Trophoblast cell (in vitro differentiated cells and primary cell): Measurements from ENCODE around the gene CXCL1. TPM values are rescaled to one million over a fixed set of nuclear protein-coding genes. Genes with fewer than 3 reads are reported as not detected.

Experiments used
- DNase-seq, 2 donors: peaks; one replicate each; pipeline ENCODE4 v3.0.0-alpha.2; 2016
- H2AFZ ChIP-seq: 2 replicates; pipeline ENCODE4 v1.6.1; 2013; ENCODE audit warnings: low read length, moderate library complexity, mild to moderate bottlenecking; ENCODE audit not compliant: insufficient read depth, poor library complexity
- H2AK5ac ChIP-seq: 2 replicates; pipeline ENCODE4 v1.6.1; 2013; ENCODE audit warnings: mild to moderate bottlenecking, low read length
- H2BK120ac ChIP-seq: 2 replicates; pipeline ENCODE4 v1.6.1; 2013; ENCODE audit warnings: low read length, mild to moderate bottlenecking, moderate library complexity; ENCODE audit not compliant: insufficient read depth, poor library complexity
- H2BK12ac ChIP-seq: 2 replicates; pipeline ENCODE4 v1.6.1; 2013; ENCODE audit warnings: mild to moderate bottlenecking, low read length, moderate library complexity
- H2BK5ac ChIP-seq: 2 replicates; pipeline ENCODE4 v1.6.1; 2013; ENCODE audit warnings: low read length, low read depth, moderate library complexity, mild to moderate bottlenecking; ENCODE audit not compliant: poor library complexity
- H3K14ac ChIP-seq: 2 replicates; pipeline ENCODE4 v1.6.1; 2013; ENCODE audit warnings: mild to moderate bottlenecking, low read length
- H3K18ac ChIP-seq: 2 replicates; pipeline ENCODE4 v1.6.1; 2013; ENCODE audit warnings: mild to moderate bottlenecking, low read length
- H3K23ac ChIP-seq: 2 replicates; pipeline ENCODE4 v1.6.1; 2013; ENCODE audit warnings: low read length
- H3K27ac ChIP-seq: 2 replicates; pipeline ENCODE4 v1.5.1; 2013; ENCODE audit warnings: low read depth, mild to moderate bottlenecking, inconsistent platforms, low read length, moderate library complexity
- H3K27me3 ChIP-seq: 2 replicates; pipeline ENCODE4 v1.6.1; 2013; ENCODE audit warnings: inconsistent platforms, mild to moderate bottlenecking, low read length, moderate library complexity; ENCODE audit not compliant: insufficient read depth
- H3K36me3 ChIP-seq, 2 experiments: 1 replicate in 1 of 2; 2 replicates in 1 of 2; pipeline ENCODE4 v1.6.1; 2013; ENCODE audit warnings: low read length in 2 of 2, mild to moderate bottlenecking in 2 of 2, moderate library complexity in 1 of 2; ENCODE audit not compliant: insufficient read depth in 2 of 2, control insufficient read depth in 1 of 2
- H3K4ac ChIP-seq: 2 replicates; pipeline ENCODE4 v1.6.1; 2013; ENCODE audit warnings: low read depth, mild to moderate bottlenecking, low read length, moderate library complexity
- H3K4me1 ChIP-seq, 2 experiments: 1 replicate in 1 of 2; 2 replicates in 1 of 2; pipeline ENCODE4 v1.6.1; 2013; ENCODE audit warnings: low read length in 2 of 2, mild to moderate bottlenecking in 2 of 2, moderate library complexity in 1 of 2; ENCODE audit not compliant: insufficient read depth in 2 of 2, control insufficient read depth in 1 of 2
- H3K4me2 ChIP-seq: 2 replicates; pipeline ENCODE4 v1.6.1; 2013; ENCODE audit warnings: inconsistent platforms, mild to moderate bottlenecking, low read length, moderate library complexity
- H3K4me3 ChIP-seq: 2 replicates; pipeline ENCODE4 v1.5.1; 2013; ENCODE audit warnings: mild to moderate bottlenecking, low read depth, low read length, inconsistent platforms
- H3K79me1 ChIP-seq: one replicate; pipeline ENCODE4 v1.6.1; 2013; ENCODE audit warnings: low read length
- H3K79me2 ChIP-seq: 2 replicates; pipeline ENCODE4 v1.6.1; 2013; ENCODE audit warnings: low read length, mild to moderate bottlenecking; ENCODE audit not compliant: control insufficient read depth, insufficient read depth, poor library complexity
- H3K9ac ChIP-seq: 2 replicates; pipeline ENCODE4 v1.6.1; 2013; ENCODE audit warnings: mild to moderate bottlenecking, low read length
- H3K9me3 ChIP-seq: 2 replicates; pipeline ENCODE4 v1.6.1; 2013; ENCODE audit warnings: low read depth, mild to moderate bottlenecking, control low read depth, inconsistent platforms, low read length; ENCODE audit not compliant: insufficient read depth
- H4K12ac ChIP-seq: 2 replicates; pipeline ENCODE4 v1.6.1; 2013; ENCODE audit warnings: low read depth, mild to moderate bottlenecking, low read length, moderate library complexity
- H4K8ac ChIP-seq: 2 replicates; pipeline ENCODE4 v1.6.1; 2013; ENCODE audit warnings: low read depth, mild to moderate bottlenecking, low read length, moderate library complexity
- H4K91ac ChIP-seq: one replicate; pipeline ENCODE4 v1.6.1; 2013; ENCODE audit warnings: low read depth, mild to moderate bottlenecking, low read length, moderate library complexity
- WGBS: extraction: QIAGEN DNeasy Blood & Tissue Kit; methylation state at CpG from one replicate; pipeline ENCODE4 v1.1.7; 2013; ENCODE audit warnings: missing lambda C conversion rate; ENCODE audit not compliant: insufficient read length, insufficient coverage; ENCODE audit errors: extremely low coverage; 5-methylcytosine and 5-hydroxymethylcytosine counted together
- polyA plus RNA-seq: library from polyadenylated mRNA; stranded (reverse); fragments of 200-250 nt; gene quantifications from 2 replicates; pipeline ENCODE4 v1.2.3, GENCODE V29; 2013

The CXCL1 gene
- 0.25 and 0.31 TPM in 2 replicates for polyA plus RNA-seq

DNA sequence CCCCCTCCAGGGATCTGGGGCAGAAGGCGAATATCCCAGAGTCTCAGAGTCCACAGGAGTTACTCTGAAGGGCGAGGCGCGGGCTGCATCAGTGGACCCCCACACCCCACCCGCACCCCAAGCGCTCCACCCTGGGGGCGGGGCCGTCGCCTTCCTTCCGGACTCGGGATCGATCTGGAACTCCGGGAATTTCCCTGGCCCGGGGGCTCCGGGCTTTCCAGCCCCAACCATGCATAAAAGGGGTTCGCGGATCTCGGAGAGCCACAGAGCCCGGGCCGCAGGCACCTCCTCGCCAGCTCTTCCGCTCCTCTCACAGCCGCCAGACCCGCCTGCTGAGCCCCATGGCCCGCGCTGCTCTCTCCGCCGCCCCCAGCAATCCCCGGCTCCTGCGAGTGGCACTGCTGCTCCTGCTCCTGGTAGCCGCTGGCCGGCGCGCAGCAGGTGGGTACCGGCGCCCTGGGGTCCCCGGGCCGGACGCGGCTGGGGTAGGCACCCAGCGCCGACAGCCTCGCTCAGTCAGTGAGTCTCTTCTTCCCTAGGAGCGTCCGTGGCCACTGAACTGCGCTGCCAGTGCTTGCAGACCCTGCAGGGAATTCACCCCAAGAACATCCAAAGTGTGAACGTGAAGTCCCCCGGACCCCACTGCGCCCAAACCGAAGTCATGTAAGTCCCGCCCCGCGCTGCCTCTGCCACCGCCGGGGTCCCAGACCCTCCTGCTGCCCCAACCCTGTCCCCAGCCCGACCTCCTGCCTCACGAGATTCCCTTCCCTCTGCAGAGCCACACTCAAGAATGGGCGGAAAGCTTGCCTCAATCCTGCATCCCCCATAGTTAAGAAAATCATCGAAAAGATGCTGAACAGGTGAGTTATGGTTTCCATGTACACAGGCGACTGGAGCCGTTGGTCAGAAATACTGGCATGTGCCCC lies at the start of gene CXCL1:
CXCL1 (plus strand) TSS at position 264 of the 926 bp plus-strand sequence; CDS start at position 342, 78 bp downstream.
- peak within 1 kb of the TSS; percentile 61 for H2AFZ ChIP-seq
- peak within 1 kb of the TSS; percentile 95 for H3K4me2 ChIP-seq
- peak in 1 of 2 donors; percentile 25 for DNase-seq
- H3K27ac ChIP-seq: no peak within 1 kb of the TSS
- peaks cover 1% of the 10 kb centered on the region for H3K9me3 ChIP-seq
- peak within 1 kb of the TSS; percentile 11 for H3K14ac ChIP-seq
- H2BK5ac ChIP-seq: no peak within 1 kb of the TSS
- peak within 1 kb of the TSS; percentile 69 for H3K4me3 ChIP-seq
- no peak within 1 kb of the TSS for H2AK5ac ChIP-seq
- H3K9ac ChIP-seq: peak within 1 kb of the TSS; percentile 7
- H3K36me3 ChIP-seq: no peaks in the 10 kb centered on the region
- H4K12ac ChIP-seq: no peak within 1 kb of the TSS
- H2BK12ac ChIP-seq: no peak within 1 kb of the TSS
- H4K8ac ChIP-seq: peak within 1 kb of the TSS; percentile 54
- no CpG with 5 or more reads among the region's 61 CpGs for WGBS
- H3K18ac ChIP-seq: no peak within 1 kb of the TSS
- no peaks in the 10 kb centered on the region for H3K27me3 ChIP-seq
- no peaks in the 10 kb centered on the region for H3K79me1 ChIP-seq
- H2BK120ac ChIP-seq: peak within 1 kb of the TSS; percentile 30
- no peak within 1 kb of the TSS for H3K4ac ChIP-seq
- H3K4me1 ChIP-seq: peaks cover 5 to 8% of the 10 kb centered on the region in 2 experiments
- no peaks in the 10 kb centered on the region for H3K79me2 ChIP-seq
- H4K91ac ChIP-seq: no peak within 1 kb of the TSS
- H3K23ac ChIP-seq: peak within 1 kb of the TSS; percentile 77

DNA sequence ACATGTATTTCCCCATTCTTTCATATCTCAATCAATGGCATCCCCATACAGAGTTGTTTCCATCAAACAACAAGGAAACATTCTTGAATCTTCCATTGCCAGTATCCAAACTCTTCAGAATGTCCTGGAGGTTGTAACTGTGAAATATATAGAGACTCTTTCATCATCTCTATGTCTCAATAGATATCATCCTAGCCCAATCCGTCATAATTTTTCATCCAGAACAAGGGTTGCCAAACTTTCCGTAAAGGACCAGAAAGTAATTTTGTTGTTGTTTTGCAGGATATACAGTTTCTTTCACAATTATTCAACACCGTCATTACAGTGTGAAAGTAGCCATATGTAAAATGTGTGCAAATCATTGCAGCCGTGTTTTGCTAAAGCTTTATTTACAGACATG lies 47.9 kb upstream of the CXCL1 start:
- Histone ChIP-seq H3K36me3 (no peaks in the 10 kb centered on the region), H3K4me3 (no peak overlapping the region), H2BK120ac (no peak overlapping the region), H3K9me3 (no peaks in the 10 kb centered on the region), H3K14ac (no peak overlapping the region), H2BK12ac (no peak overlapping the region), H4K8ac (no peak overlapping the region), H4K12ac (no peak overlapping the region), H3K18ac (no peak overlapping the region), H3K4me2 (no peak overlapping the region), H3K79me2 (no peaks in the 10 kb centered on the region), H3K9ac (no peak overlapping the region), H3K27me3 (no peaks in the 10 kb centered on the region), H4K91ac (no peak overlapping the region), H3K4ac (no peak overlapping the region), H2AFZ (no peak overlapping the region), H2BK5ac (no peak overlapping the region), H3K79me1 (no peaks in the 10 kb centered on the region), H3K27ac (no peak overlapping the region), H3K23ac (no peak overlapping the region), H3K4me1 (no peaks in the 10 kb centered on the region), H2AK5ac (no peak overlapping the region)
- no CpG with 5 or more reads among the region's 4 CpGs for WGBS
- DNase-seq: no peak

DNA sequence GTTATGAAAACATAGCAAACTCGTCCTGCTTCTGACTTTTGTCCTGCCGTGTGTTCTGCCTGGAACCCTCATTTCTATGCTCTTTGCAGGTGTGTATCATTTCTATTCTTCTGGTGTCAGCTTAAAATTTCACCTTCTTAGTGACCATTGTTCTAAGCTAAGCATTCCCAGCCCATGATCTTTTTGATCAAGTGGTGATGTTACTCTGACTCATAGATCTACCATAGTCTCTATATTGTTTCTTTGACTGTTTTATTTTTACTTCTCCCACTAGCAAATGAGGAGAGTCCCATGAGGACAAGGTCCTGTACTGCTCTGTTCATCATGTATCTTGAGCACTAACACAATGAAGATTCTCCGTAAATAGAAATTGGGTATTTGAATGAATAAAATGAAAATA lies 46.8 kb upstream of the CXCL1 start:
- H4K91ac ChIP-seq: no peak overlapping the region
- H2BK120ac ChIP-seq: no peak overlapping the region
- no peak overlapping the region for H3K9ac ChIP-seq
- H2AFZ ChIP-seq: no peak overlapping the region
- no peaks in the 10 kb centered on the region for H3K79me1 ChIP-seq
- no peak overlapping the region for H3K18ac ChIP-seq
- no peak overlapping the region for H3K14ac ChIP-seq
- DNase-seq: no peak
- no peak overlapping the region for H3K4ac ChIP-seq
- no peaks in the 10 kb centered on the region for H3K4me1 ChIP-seq
- H2AK5ac ChIP-seq: no peak overlapping the region
- no peak overlapping the region for H4K12ac ChIP-seq
- H3K4me2 ChIP-seq: no peak overlapping the region
- H3K9me3 ChIP-seq: no peaks in the 10 kb centered on the region
- H3K23ac ChIP-seq: no peak overlapping the region
- H3K79me2 ChIP-seq: no peaks in the 10 kb centered on the region
- WGBS: no CpG with 5 or more reads among the region's 3 CpGs
- no peaks in the 10 kb centered on the region for H3K27me3 ChIP-seq
- no peak overlapping the region for H3K4me3 ChIP-seq
- H4K8ac ChIP-seq: no peak overlapping the region
- no peak overlapping the region for H2BK12ac ChIP-seq
- no peak overlapping the region for H2BK5ac ChIP-seq
- no peak overlapping the region for H3K27ac ChIP-seq
- H3K36me3 ChIP-seq: no peaks in the 10 kb centered on the region

DNA sequence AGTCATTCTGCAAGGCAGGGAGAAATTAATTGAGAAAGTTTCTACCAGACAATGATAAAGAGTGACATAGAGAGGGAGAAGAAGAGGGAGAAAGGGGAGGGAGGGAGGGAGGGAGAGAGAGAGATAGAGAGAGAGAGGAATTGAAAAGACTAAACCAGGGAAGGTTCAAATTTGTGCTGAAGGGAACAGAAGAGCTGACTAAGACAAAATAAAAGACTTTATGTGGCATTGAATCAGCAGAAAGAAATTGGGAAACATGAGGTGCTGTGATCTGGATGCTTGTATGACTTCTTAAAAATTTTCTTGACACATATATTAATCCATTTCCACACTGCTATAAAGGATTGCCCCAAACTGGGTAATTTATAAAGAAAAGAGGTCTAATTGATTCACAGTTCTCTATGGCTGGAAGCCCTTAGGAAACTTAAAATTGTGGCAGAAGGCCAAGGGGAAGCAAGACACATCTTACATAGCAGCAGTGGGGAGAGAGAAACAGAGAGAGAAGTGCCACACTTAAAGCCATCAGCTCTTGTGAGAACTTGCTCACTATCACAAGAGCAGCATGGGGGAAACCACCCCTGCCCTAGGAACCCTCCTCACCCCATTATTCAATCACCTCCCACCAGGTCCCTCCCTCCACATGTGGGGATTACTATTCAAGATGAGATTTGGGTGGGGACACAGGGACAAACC lies 46.2 kb upstream of the CXCL1 start:
- no peak overlapping the region for H2AK5ac ChIP-seq
- no peak overlapping the region for H4K8ac ChIP-seq
- DNase-seq: no peak

More for the DNA sequence above, 46.2 kb upstream of the CXCL1 start:
- Histone ChIP-seq H3K4me2 (no peak overlapping the region), H3K23ac (no peak overlapping the region), H3K9me3 (no peaks in the 10 kb centered on the region), H3K79me2 (no peaks in the 10 kb centered on the region), H3K4me3 (no peak overlapping the region), H3K36me3 (no peaks in the 10 kb centered on the region), H2BK5ac (no peak overlapping the region), H2AFZ (no peak overlapping the region), H3K14ac (no peak overlapping the region), H4K12ac (no peak overlapping the region), H3K79me1 (no peaks in the 10 kb centered on the region), H4K91ac (no peak overlapping the region), H3K18ac (no peak overlapping the region), H3K27ac (no peak overlapping the region), H3K4ac (no peak overlapping the region), H3K4me1 (no peaks in the 10 kb centered on the region), H2BK120ac (no peak overlapping the region), H3K9ac (no peak overlapping the region), H2BK12ac (no peak overlapping the region), H3K27me3 (no peaks in the 10 kb centered on the region)
